GM18505 (cell line): ENCODE measurements around the gene GAB2.
"Not testable (repeated sequence)": the region's sequence is repeated elsewhere in the genome, so short reads cannot be mapped to it uniquely, and the experiment has no call there.

Source experiments
- ATAC-seq: cut with Tn5 transposase; IDR thresholded peaks from one replicate; pipeline ENCODE4 v1.9.1; 2021; ENCODE audit not compliant: unreplicated experiment
- POLR2A ChIP-seq: IDR thresholded peaks from 4 replicates; pipeline ENCODE4 v1.6.1; 2011; ENCODE audit warnings: borderline replicate concordance; ENCODE audit not compliant: insufficient read depth, insufficient read length; ENCODE audit errors: extremely low read depth

Gene GAB2

GRCh38 chr11:78282821-78283220, 134.8 kb downstream of the GAB2 start:
- no peak for TF ChIP-seq POLR2A
- ATAC-seq: no peak

DNA sequence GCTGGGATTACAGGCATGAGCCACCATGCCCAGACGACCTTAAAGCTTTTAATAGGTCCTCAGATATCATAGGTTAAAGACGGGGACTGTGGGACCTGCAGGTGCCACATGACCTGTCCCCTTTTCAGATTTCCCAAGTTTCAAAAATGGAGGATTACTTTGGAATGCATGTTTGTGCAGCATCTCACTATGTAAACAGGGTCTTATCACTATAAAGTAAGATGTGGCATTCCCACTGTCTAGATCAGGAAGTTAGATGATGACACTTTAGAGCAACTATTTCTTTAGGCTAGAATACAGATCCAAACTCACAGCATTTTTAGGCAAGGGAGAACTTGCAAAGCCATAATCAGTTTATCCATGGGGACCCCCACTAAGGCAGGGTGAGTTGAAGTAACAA, 136.1 kb downstream of the GAB2 start:
- ATAC-seq: no peak
- no peak for TF ChIP-seq POLR2A

DNA sequence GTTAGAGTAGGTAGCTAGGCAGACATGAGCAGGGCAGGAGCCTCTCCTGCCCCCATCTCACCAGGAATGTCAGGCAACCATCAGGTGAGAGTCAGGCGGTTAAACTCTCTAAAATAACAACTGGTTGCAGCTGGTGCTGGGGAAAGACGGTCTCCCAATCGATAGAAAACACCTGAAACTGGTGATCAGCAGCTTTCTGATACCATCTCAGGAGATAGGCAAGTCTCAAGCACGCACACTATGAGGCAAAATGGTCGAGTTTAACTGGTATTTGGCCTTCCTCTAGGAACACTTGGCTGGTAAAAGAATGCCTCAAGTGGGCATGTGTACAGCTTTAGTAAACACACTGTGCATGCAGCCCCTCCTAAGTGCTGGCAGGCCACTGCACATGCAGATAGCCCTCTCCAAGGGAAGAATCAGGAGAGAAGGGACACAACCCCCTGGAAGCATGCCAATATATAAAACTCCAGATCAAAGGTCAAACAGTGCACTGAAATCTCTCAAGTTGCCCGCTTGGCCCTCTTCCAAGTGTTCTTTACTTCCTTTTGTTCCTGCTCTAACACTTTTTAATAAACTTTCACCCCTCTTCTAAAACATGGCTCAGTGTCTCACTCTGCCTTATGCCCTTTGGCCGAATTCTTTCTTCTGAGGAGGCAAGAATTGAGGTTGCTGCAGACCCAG, 140.2 kb downstream of the GAB2 start:
- no peak for TF ChIP-seq POLR2A
- no peak for ATAC-seq

- ATAC-seq: no peak
- TF ChIP-seq POLR2A: no peak
These were observed 141.3 kb downstream of the GAB2 start for GRCh38 chr11:78276311-78276710.

DNA sequence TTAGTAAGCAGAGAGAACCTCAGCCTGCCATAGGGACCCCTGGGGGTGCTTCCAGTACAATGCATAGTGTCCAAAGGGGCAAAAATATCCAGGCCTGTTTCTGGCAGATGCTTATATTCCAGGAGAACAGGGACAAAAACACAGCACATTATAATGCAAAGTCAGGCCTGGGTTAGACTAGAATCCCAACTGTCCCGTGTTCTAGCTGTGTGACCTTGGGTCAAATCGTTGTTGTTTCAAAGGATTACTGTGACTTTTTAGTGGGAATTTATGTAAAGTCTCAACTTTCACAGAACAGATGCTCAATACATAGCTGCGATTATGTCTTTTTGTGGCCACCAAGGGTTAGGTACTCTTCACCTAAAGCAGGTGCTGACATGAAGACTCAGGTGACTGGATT, 142.9 kb downstream of the GAB2 start:
- TF ChIP-seq POLR2A: no peak
- ATAC-seq: no peak

- not testable (repeated sequence) for ATAC-seq
These were observed 144.9 kb downstream of the GAB2 start for GRCh38 chr11:78272625-78273269.

- ATAC-seq: not testable (repeated sequence)
These were observed 145.8 kb downstream of the GAB2 start for GRCh38 chr11:78271801-78272200.

DNA sequence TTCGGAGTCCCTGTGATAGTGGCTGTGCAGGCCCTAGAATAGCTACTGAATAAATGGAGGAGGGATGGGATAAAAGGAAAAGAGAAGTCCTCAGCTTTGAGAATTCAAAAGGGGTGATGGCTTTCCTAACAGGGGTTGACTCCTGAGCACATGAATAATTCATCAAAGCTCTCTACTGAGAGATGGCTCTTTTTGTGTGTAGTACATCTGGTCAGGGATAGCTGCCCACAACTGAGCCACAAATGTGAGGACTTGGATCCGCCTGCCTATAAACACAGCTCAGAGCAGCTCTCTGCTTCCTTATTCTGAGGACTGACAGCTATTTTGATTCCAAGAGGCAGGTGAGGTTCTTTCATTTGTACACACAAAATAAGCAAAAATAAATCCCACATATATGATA, 146.6 kb downstream of the GAB2 start:
- ATAC-seq: no peak

GRCh38 chr11:78269806-78270205, 147.8 kb downstream of the GAB2 start:
- ATAC-seq: no peak
- TF ChIP-seq POLR2A: no peak

More for the DNA sequence above, 146.6 kb downstream of the GAB2 start:
- no peak for TF ChIP-seq POLR2A

DNA sequence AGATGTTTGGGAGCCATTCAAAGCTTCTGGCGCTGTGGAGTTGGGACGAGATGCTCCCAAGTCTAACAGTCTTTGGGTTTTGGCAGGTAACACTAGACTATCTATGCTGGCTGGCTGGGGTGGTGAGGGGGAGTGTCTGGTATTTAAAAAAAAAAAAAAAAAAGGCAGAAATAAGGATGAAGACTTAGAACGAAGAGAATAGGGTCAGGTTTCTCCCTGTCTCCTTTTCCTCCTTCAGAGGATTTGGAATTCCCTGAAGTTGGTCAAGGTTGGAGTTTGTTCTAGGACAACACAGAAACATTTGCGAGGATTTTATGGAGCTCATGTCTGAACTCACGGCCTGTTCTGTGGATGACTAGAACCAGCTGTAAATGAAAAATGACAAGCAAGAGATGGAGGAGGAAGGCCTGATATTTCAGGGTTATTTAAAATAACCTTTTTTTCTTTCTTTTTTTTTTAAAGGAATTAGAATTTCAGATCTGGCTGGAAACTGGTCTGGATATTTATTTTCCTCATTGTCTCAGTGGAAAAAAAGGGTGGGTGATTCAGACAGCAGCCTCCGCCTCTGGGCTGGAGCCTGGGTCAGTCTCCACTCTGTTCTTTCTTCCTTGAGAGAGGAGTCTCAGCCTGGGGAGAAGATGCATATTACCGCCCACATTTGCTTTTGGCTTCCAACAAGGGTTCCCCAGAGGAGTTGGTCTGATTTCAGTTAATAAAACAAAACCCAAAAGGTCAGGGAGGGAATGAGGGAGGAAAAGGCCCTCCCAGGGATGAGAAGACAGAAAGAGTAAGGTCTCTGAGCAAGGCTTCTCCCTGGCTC, 148.8 kb downstream of the GAB2 start:
- no peak for ATAC-seq
- TF ChIP-seq POLR2A: no peak

DNA sequence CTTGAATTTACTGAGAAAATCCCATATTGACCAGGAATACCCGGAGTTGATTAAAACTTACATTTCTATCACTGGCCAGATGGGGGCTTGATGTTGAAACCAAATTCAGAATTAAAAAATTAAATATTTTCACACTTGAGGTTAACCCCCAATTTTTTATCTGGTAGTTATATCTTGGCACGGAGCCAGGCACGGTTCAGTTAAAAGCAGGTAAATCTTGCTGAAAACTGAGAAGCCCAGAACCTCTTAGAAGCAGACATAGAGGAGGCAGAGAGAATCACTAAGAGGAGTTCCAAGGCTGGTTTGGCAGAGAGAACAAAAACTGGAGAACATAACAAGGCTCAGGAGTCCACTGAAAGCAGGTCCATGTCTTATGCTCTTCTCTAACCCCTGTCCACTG, 151.2 kb downstream of the GAB2 start:
- ATAC-seq: no peak
- TF ChIP-seq POLR2A: no peak

GRCh38 chr11:78265326-78265725, 152.3 kb downstream of the GAB2 start:
- no peak for ATAC-seq

DNA sequence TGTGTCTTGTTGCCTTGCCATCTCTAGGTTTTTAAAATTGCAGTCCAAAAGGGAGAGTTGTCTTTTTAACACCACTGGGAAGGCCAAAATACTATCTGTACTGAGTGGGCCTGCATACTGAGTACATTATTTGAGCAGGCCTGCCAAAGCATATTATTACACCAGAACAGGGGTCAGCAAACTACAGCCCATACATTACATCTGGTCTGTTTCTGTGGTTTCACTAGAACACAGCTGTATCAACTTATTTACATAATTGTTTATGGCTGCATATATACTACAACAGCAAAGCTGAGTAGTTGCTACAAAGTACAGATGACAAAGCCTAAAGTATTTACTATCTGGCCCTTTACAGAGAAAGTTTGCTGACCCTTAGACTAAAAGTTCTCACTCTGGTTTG, 154.9 kb downstream of the GAB2 start:
- ATAC-seq: no peak
- TF ChIP-seq POLR2A: no peak

More at GRCh38 chr11:78265326-78265725, 152.3 kb downstream of the GAB2 start:
- TF ChIP-seq POLR2A: no peak

- ATAC-seq: no peak
- no peak for TF ChIP-seq POLR2A
These were observed 155.4 kb downstream of the GAB2 start for GRCh38 chr11:78262238-78262637.
